LHCN-M2 (cell line): ENCODE results near the gene IGLON5. TPM values are rescaled to one million over a fixed set of nuclear protein-coding genes. Genes with fewer than 3 reads are reported as not detected.

ENCODE experiments used
- DNase-seq: peaks from one replicate; pipeline ENCODE4 v3.0.0-alpha.2; 2012; ENCODE audit warnings: low read depth
- polyA plus RNA-seq: library from polyadenylated mRNA; unstranded; fragments of >200 nt; gene quantifications from one replicate; pipeline ENCODE4 v1.2.1, GENCODE V29; 2012; ENCODE audit warnings: missing spikeins
- total RNA-seq: library from RNA; depleted of rRNA; stranded (reverse); fragments of >200 nt; gene quantifications from 2 replicates; pipeline ENCODE4 v1.2.3, GENCODE V29; 2014; rRNA removed

The IGLON5 gene
- not detected in 2 replicates for total RNA-seq
- 0.02 TPM for polyA plus RNA-seq

- no peak for DNase-seq
Observed at GRCh38 chr19:51311351-51312257, at the start of gene IGLON5. TSS of gene IGLON5 (plus strand) at chr19:51311644. CDS start at chr19:51311848, 204 bp downstream.

GRCh38 chr19:51263808-51264207 is 47.6 kb upstream of the IGLON5 start:
- DNase-seq: no peak

- DNase-seq: no peak
Observed at GRCh38 chr19:51271067-51271466, 40.4 kb upstream of the IGLON5 start.

GRCh38 chr19:51272183-51272810 is 39.1 kb upstream of the IGLON5 start:
- no peak for DNase-seq

GRCh38 chr19:51274049-51274770 is 37.2 kb upstream of the IGLON5 start:
- DNase-seq: no peak

GRCh38 chr19:51277112-51277511 is 34.3 kb upstream of the IGLON5 start:
- no peak for DNase-seq

- no peak for DNase-seq
Observed at GRCh38 chr19:51282335-51282734, 29.1 kb upstream of the IGLON5 start.

GRCh38 chr19:51285682-51286081 is 25.8 kb upstream of the IGLON5 start:
- no peak for DNase-seq

GRCh38 chr19:51289635-51290034 is 21.8 kb upstream of the IGLON5 start:
- no peak for DNase-seq

GRCh38 chr19:51292971-51293370 is 18.5 kb upstream of the IGLON5 start:
- no peak for DNase-seq

GRCh38 chr19:51293571-51294210 is 17.8 kb upstream of the IGLON5 start:
- no peak for DNase-seq

- DNase-seq: no peak
Observed at GRCh38 chr19:51294211-51294976, 17.1 kb upstream of the IGLON5 start.

GRCh38 chr19:51294977-51295375 is 16.5 kb upstream of the IGLON5 start:
- no peak for DNase-seq

GRCh38 chr19:51295382-51296126 is 15.9 kb upstream of the IGLON5 start:
- DNase-seq: no peak

GRCh38 chr19:51296336-51297093 is 14.9 kb upstream of the IGLON5 start:
- DNase-seq: no peak

- DNase-seq: no peak
Observed at GRCh38 chr19:51297406-51297805, 14.0 kb upstream of the IGLON5 start.

- DNase-seq: no peak
Observed at GRCh38 chr19:51301266-51301665, 10.2 kb upstream of the IGLON5 start.

GRCh38 chr19:51305479-51305878 is 6.0 kb upstream of the IGLON5 start:
- no peak for DNase-seq

- no peak for DNase-seq
Observed at GRCh38 chr19:51316688-51317087, 5.2 kb downstream of the IGLON5 start.
